Breast epithelium (tissue), 3 donors: Measurements from ENCODE around the gene CTIF.

ENCODE experiments used
- CTCF ChIP-seq, 3 donors: fragments of 450-650 bp; IDR thresholded peaks; one replicate each; pipeline ENCODE4 v1.5.1; 2016 to 2017; ENCODE audit warnings: antibody characterized with exemption in 3 of 3, mild to moderate bottlenecking in 3 of 3, moderate library complexity in 3 of 3
- POLR2AphosphoS5 ChIP-seq, 3 donors: sonication (generic); formaldehyde crosslinking; IDR thresholded peaks; one replicate each; pipeline ENCODE4 v1.6.1; 2017; ENCODE audit warnings: antibody characterized with exemption in 3 of 3

DNA sequence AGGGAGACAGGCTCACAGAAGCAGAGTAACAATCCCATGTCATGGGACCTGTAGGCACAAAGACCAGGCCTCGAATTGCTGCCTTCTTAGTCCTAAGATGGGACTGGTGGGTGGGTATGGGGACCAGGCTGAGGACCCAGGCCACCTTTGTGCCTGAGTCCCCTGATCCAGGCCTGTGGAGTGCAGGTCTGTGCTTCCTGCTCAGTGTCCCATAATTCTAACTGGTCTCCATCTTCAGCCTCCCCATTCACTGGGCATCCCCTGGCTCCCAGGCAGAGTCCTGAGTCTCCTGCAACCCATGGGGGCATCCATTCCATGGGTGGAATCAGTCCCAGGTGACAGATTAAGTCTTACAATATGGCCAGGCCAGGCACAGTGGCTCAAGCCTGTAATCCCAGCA, 328.0 kb downstream of the CTIF start:
- no peak for TF ChIP-seq CTCF (IDR thresholded peaks at IDR 0.05)
- no peak for TF ChIP-seq POLR2AphosphoS5 (IDR thresholded peaks at IDR 0.05)
